ENCODE data around the gene SOBP.

- TF ChIP-seq, protein P1, sequence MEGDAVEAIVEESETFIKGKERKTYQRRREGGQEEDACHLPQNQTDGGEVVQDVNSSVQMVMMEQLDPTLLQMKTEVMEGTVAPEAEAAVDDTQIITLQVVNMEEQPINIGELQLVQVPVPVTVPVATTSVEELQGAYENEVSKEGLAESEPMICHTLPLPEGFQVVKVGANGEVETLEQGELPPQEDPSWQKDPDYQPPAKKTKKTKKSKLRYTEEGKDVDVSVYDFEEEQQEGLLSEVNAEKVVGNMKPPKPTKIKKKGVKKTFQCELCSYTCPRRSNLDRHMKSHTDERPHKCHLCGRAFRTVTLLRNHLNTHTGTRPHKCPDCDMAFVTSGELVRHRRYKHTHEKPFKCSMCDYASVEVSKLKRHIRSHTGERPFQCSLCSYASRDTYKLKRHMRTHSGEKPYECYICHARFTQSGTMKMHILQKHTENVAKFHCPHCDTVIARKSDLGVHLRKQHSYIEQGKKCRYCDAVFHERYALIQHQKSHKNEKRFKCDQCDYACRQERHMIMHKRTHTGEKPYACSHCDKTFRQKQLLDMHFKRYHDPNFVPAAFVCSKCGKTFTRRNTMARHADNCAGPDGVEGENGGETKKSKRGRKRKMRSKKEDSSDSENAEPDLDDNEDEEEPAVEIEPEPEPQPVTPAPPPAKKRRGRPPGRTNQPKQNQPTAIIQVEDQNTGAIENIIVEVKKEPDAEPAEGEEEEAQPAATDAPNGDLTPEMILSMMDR (IDR thresholded peaks at IDR 0.05) = no peak
- no peak for TF ChIP-seq POLR2AphosphoS5 (IDR thresholded peaks at IDR 0.05; ENCODE audit: insufficient read depth in 1 of 2, low read depth in 1 of 2)
Observed at GRCh38 chr6:107654764-107655163, 164.8 kb downstream of the SOBP start.

Measured in vagina (tissue), 2 donors.